Activated gamma-delta T cell treated with Interleukin-2 at 50 U/mL for 16 hours (primary cell): Measurements from ENCODE around the gene BORCS8.
"Not testable (repeated sequence)": the region's sequence is repeated elsewhere in the genome, so short reads cannot be mapped to it uniquely, and the experiment has no call there.

Experiments used
- DNase-seq: peaks from one replicate; pipeline ENCODE4 v3.0.0-alpha.2; 2020

Gene BORCS8

DNA sequence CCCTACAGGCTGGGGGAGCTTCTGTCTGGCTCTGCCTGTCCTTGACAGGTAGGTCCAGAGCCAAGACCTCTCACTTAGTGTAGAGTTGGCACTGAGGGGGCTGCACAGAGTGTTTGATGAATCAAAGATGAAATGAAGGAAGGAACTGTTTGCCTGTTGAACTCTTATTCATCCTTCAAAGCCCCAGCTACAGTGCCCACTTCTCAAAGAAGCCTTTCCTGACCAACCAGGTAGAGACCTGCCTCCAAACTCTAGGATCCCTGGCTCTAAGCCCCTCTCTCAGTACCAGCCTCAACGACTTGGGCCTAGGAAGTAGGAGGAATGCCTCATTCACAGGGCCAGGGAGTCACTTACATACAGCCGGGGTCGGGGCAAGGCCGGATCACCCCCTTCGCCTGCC, 44.6 kb downstream of the BORCS8 start:
- no peak for DNase-seq

DNA sequence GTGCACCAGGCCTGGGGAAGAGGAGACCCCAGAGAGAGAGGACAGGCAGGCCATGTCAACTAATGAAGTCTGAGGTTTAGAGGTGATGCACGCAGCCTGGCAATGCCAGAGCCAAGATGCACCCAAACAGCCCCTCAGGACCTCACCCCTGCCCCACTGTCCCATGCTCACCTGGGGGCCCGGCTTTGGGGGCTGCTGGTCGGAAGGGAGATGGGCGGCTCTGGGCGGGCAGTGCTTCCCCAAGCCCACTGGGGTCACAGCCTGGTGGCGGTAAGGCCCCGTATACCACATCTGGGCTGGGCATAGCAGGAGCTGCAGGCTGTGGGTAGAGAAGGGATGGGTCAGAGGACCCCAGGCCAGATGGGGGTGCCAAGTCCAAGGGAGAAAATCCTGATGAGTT, 45.1 kb downstream of the BORCS8 start:
- no peak for DNase-seq

DNA sequence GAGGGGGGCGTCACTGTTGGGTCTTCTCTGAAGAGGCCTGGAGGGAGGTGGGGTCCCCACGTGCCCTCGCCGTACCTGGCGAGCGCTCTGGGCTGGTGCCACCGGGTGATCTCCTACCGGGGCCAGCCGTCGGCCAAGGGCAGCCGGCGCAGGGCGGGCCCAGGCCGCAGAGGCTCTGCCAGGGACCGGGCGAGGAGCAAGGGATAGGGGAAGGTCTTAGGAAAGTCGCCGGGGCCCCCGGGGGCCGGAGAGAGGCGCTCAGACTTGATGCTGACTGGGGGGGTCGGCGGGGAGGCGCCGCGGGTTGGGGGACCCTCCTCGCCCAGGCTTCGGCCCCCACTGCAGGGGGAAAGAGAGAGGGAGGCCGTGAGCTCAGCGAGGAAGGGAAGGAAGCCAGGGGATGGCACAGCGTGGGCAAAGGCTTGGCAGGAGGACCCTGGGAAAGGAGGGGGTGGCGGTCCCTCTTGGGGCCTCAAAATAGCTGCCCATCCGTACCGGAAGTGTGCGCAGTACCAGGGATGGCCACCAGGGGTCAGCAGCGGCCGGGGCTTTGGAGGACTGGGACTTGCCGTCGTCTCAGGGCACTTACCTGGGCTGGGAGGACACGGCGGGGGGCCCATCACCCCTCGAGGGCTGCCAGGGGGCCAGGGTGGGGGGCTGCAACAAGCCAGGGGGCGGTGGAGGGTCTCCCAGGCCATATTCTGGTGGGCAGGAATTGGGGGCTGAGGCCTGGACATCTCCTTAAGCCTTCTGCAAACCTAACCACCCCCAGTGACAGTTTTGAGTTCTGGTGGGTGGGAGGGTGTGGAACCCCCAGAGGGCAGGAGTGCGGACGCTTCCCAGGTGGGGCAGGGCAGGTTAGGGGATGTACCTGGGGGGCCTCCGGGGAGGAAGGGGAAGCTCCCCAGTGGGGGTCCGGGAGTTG, 46.0 kb downstream of the BORCS8 start:
- DNase-seq, result peak; percentile 85

DNA sequence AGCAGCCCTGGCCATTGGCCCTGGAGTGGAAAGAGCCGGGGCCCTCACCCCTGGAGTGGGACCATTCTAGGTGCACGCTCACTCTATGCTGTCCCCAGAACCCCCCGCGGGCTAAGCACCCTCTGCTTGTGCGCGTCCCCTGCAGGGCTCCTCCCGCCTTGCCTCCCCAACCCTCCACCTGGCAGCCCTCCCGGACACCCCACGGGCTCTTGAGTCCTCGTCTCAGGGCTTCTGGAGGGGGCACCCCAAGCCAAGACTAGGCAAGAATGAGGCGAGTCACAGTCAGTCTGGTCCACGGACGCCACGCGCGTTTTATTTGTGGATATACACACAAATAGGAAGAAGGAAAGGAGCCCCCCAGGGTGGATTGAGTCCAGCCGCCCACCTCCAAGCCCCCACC, 46.7 kb downstream of the BORCS8 start:
- DNase-seq, result no peak

DNA sequence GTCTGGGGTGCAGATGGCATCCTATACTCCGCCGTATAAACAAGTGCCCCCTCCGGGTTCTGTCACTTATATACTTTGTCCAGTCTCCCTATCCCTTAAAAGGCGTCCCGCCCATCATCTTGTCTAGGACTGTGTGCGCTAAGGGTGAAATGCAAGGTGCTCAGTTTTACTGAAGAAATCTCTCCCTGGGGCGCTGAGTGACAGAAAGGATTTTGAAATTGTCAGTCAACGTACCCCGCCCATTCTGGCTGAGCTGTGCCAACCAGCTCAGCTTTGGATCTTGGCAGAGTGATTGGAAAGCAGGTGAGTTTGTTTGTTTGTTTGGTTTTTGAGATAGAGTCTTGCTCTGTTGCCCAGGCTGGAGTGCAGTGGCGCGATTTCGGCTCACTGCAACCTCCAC, 49.6 kb downstream of the BORCS8 start:
- no peak for DNase-seq

DNA sequence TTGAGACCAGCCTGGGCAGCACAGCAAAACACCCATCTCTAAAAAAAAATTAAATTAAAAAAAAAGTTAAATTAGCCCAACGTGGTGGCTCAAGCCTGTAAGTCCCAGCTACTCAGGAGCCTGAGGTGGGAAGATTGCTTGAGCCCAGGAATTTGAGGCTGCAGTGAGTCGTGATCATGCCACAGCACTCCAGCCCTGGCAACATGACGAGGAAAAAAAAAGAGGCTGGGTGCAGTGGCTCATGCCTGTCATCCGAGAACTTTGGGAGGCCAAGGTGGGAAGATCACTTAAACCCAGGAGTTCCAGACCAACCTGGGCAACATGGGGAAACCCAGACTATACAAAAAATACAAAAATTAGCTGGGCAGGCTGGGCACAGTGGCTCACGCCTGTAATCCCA, 51.5 kb downstream of the BORCS8 start:
- no peak for DNase-seq

DNA sequence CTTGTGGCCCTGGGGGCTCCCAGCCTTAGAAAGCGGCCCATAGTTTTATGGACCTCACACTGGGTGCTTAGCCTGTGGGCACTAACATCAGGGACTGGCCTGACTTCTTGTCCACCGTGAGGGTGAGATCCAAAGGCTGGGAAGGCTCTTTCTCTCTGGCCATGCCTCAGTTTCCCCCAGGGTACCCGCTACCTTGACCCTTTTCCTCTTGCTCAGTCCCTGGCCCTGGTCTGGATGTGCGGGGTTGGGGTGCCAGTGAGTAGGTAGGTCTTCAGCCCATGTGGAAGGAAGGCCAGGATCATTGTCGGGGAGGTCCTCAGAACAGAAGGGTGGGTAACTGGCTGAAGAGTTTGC, 52.1 kb downstream of the BORCS8 start:
- DNase-seq, result no peak

DNA sequence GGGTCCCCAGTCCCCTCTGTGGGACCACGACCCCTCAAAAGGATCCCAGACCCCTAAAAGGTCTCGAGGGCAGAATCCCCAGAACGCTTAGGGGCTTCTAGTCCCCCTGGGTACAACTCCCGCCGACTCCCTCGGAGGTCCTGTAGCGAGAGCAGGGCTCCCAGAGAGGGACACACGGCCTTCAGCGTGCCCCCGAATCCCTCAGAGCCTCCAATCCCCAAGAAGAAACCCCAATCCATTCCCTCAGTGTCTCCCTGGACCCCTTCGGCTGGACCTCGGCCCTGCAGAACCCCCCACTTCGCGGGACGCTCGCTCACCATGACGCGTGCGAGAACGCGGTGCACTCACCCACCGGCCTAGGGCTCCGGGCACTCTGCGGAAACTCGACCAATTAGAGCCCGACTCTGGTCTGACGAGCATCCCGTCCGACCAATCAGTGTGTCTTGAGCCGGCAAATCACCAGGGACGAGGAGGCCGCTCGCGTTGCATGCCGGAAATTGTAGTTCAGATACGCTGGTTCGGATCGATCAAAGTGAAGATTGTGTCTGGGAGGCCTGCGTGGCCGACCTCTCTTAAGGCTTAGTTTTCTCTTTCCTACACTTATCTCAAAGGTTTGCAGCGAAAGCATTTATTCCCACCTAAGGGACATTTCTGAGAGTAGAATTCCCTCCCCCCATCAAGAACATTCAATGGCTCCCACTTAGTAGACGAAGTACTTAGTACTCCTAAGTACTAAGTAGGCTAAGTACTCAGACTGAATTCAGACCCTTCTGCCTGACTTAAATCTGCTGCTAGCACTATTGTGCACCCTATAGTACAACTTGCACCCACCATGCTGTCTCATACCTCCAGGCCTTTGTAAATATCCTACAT, 53.6 kb downstream of the BORCS8 start, which contains the start of gene TMEM161A:
Gene TMEM161A (minus strand): TSS at position 370 of the 873 bp plus-strand sequence. CDS start 50 bp downstream, at position 320.
- DNase-seq, result peak; percentile 96

DNA sequence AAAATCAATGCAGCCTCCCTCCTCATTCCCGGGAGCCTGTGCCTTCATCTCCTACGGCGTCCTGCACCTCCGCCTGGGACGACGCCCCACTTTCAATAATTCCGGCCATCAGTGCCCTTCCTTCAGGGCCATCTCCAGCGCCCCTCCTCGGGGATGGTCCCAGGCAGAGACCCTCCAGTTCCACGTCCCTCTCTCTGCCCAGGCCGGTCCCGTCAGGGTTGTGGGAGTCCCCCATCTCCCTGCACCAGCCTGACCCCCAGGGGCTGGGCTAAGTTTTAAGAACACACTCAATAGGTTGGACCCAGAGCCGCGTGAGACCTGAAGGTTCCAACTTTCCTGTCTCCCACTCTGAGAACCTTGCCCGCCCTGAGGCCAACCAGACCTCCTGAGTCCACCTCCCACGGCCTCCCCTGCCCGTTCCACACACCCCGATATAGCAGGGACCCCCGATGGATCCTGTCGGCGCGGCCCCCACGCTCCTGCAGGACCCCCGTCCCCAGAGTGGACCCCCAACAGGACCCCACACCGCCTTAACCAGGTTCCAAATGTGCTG, 54.3 kb downstream of the BORCS8 start:
- no peak for DNase-seq

DNA sequence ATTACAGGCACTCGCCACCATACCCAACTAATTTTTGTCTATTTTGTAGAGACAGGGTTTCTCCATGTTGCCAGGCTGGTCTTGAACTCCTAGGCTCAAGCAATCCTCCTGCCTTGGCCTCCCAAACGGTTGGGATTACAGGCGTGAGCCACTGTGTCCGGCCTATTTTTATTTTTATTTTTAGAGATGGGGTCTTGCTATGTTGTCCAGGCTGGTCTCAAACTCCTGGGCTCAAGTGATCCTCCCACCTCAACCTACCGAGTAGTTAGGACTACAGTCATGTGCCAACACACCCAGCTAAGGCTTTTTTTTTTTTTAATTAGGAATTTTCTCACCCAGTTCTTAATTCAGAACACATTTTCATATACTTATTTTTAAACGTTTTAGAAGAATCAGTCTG, 56.2 kb downstream of the BORCS8 start:
- not testable (repeated sequence) for DNase-seq

DNA sequence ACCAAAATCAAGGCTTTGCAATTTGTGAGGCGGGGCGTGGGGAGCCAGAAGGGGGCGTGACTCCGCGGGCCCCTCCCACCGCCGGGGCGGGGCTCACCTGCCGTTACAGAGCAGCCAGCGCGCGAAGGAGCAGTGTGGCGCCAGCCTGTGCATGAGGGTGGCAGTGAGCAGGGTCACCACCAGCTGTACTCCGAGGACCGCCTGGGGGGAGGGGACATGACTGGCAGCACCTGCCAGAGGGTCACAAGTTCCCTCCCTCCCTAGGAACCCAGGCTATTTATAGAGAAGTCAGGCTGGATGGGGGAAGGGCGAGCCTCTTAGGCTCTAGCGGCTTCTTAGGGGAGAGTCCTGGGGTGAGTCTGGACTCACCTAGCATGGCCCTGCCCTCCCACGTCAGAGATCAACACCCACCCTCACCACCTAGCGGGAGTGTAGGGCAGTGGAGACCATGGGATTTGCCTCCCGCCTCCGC, 57.2 kb downstream of the BORCS8 start:
- DNase-seq, result no peak

DNA sequence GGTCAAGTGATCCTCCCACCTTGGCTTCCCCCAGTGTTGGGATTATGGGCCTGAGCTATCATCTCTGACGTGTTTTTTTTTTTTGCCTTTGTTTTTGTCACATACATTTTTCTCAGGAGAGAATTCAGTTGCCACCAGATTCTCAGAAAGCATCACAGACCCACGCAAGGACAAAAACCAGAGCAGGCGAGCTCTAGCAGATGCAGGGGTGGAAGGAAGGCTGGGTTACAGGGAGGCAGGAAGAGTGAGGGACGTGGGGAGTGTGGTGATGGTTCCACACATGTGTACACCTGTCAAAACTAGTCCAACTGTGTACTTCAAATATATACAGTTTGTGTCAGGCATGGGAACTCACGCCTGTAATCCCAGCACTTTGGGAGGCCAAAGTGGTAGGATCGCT, 58.0 kb downstream of the BORCS8 start:
- no peak for DNase-seq

DNA sequence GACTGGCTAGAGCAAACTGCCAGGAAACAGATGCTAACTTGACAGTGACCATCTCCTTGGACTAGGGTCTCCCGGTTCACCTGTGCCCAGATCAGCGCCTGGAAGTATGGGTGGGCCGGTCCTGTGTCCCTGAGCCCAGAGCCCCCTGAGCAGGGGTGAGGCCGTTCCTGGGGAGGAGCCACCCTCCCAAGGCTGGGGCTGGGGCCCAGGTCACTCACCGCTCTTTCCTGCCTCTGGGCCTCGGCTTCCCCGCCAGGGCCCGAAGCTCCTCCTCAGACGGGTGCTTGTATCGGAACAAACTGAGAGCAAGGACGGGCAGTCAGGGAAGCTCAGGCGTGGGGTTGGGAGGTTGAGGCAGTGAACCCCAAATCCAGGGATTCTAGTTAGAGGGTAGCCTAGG, 59.0 kb downstream of the BORCS8 start:
- no peak for DNase-seq

DNA sequence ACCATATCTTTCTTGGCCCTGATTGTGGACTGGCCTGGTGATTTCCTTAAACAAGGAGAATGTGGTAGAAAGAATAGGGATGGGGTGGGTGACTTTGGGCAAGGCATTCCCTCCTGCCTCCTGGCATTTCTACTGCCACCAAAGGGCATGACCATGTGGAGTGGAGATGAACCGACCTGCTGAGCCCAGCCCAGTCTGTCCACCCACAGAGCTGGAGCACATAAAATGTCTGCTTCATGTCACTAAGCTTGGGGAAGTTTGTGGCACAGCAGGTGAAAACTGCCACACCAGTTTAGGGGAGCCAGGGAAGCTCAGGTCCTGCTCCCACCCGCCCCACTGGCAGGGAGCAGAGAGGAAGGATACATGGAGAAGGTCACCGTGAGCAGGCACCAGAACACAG, 60.0 kb downstream of the BORCS8 start:
- DNase-seq, result no peak
